ENCODE data around the gene ERBB2. TPM values are rescaled to one million over a fixed set of nuclear protein-coding genes. Genes with fewer than 3 reads are reported as not detected.

Gene ERBB2
- total and polyA plus RNA-seq, 9 of the 15 experiments (the other 6 are each of a cell fraction or from before 2014, with no cell fraction given), result 0.74 to 5.6 (median 3.3) TPM

- Histone ChIP-seq H3K9ac (ENCODE audit: insufficient read depth in 1 of 2, low read depth in 2 of 2, low read length in 2 of 2) (peak overlapping the region; percentile 67 to 98; a peak in 3 of 4 replicates), H3K4me1 (replicated peaks in 1 of 2; ENCODE audit: control insufficient read depth in 2 of 2, insufficient read depth in 2 of 2, low read length in 2 of 2) (peaks cover 9 to 43% of the 10 kb centered on the region in 2 experiments; a peak in 4 of 5 replicates), H2AFZ (ENCODE audit: low read depth, low read length) (peak overlapping the region; percentile 85), H3K79me2 (ENCODE audit: control insufficient read depth, insufficient read depth, low read length) (no peaks in the 10 kb centered on the region), H3K27me3 (ENCODE audit: control insufficient read depth in 2 of 2, insufficient read depth in 2 of 2, low read length in 2 of 2) (peaks cover 4 to 6% of the 10 kb centered on the region in 2 experiments; a peak in 2 of 5 replicates), H4K20me1 (replicated peaks; ENCODE audit: control insufficient read depth, insufficient read depth, low read length) (no peaks in the 10 kb centered on the region), H3K27ac (ENCODE audit: extremely low read depth, low read depth, low read length) (peak overlapping the region; percentile 64), H3K36me3 (ENCODE audit: control insufficient read depth, insufficient read depth, low read length) (no peaks in the 10 kb centered on the region), H3K9me1 (ENCODE audit: control insufficient read depth, insufficient read depth, low read length) (no peaks in the 10 kb centered on the region), H3K9me3 (replicated peaks; ENCODE audit: control insufficient read depth, insufficient read depth, low read depth, low read length) (no peaks in the 10 kb centered on the region), H3K4me2 (ENCODE audit: insufficient read depth, low read length) (peak overlapping the region; percentile 49), H3K4me3 (peak overlapping the region; percentile 53)
- under 1% methylated on average over 39 of the region's 91 CpGs for WGBS (ENCODE audit: insufficient coverage, low coverage, missing lambda C conversion rate)
- CTCF ChIA-PET (ENCODE audit: low intra/inter-chr PET ratio), result interaction anchor here (0.6 to 6.1 kb wide), 8 partner anchors 24 to 722 kb away, joined by 3 to 118 read pairs (median 4); partner anchors contain the start of gene MIEN1
- POLR2A ChIA-PET, result interaction anchor here (0.7 to 1.8 kb wide), 5 partner anchors 8 to 201 kb away, joined by 3 to 6 read pairs (median 3); partner anchors contain the start of gene PGAP3
- FAIRE-seq (no peak), DNase-seq (ENCODE audit: extremely low read depth in 1 of 4, low spot score in 3 of 4) (peak; percentile 84 to 96 (median 96)), ATAC-seq (peak; percentile 96)
- in situ Hi-C loops (cut with MboI), result no loop called here
- intact Hi-C loops (cut with micrococcal nuclease), result loop anchor here (1.0 to 5.0 kb wide), 2 partner anchors 82 to 132 kb away; no protein-coding TSS in a partner anchor
- BruUV-seq (replicated peaks), result no TSS peak
- TF ChIP-seq JUNB (CRISPR knock-in tag; conservative IDR thresholded peaks at IDR 0.05), result 0 out of 2 replicates have a peak, but pooled peaks have one; percentile 7
- TF ChIP-seq ZBTB5 (IDR thresholded peaks at IDR 0.05), result no peak
- no peak for TF ChIP-seq HOMEZ (CRISPR knock-in tag; IDR thresholded peaks at IDR 0.05)
- TF ChIP-seq POLR2H (tag; IDR thresholded peaks at IDR 0.05; ENCODE audit: low read depth), result no peak
- peak; percentile 88 for TF ChIP-seq FIP1L1 (IDR thresholded peaks at IDR 0.05; ENCODE audit: low read depth, low read length, poor library complexity, severe bottlenecking)
- no peak for TF ChIP-seq SRSF7 (optimal IDR thresholded peaks at IDR 0.05; ENCODE audit: low read depth, low read length)
- no peak for TF ChIP-seq KAT8 (IDR thresholded peaks at IDR 0.05; ENCODE audit: low read depth)
- no peak for TF ChIP-seq HDGF (IDR thresholded peaks at IDR 0.05)
- no peak for TF ChIP-seq ZNF398 (CRISPR knock-in tag; IDR thresholded peaks at IDR 0.05)
- no peak for TF ChIP-seq PTBP1 (IDR thresholded peaks at IDR 0.05; ENCODE audit: low read depth, low read length)
- TF ChIP-seq HSF4 (CRISPR knock-in tag; IDR thresholded peaks at IDR 0.05; ENCODE audit: borderline replicate concordance), result no peak
- peak; percentile 66 for TF ChIP-seq POLR2A (conservative IDR thresholded peaks at IDR 0.05)
- no peak for TF ChIP-seq ZNF717 (CRISPR knock-in tag; IDR thresholded peaks at IDR 0.05)
- no peak for TF ChIP-seq FOXO4 (CRISPR knock-in tag; IDR thresholded peaks at IDR 0.05)
- TF ChIP-seq PCBP1 (IDR thresholded peaks at IDR 0.05; ENCODE audit: low read depth, low read length, poor library complexity, severe bottlenecking), result no peak
Measured at GRCh38 chr17:39754161-39754957, 54.5 kb downstream of the ERBB2 start.
